ENCODE measurements around the gene GRID2.

DNA sequence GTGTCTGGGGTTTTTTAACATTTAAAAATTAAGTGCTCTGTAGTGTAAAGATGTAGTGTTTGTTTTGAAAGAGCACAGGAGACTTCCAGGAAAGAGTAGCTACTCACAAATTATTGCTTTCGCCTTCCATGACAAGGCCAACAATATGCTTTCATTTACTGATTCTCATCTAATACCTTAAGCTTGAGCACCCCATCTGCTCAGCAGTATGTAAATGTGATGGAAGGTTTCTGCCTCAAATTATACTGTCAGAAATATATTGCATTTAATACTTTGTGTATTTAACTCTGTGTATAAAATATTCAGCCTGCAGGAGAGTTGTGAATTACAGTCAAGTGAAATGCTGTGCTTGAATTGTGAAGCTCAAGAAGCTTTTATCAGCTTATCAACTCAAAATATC, 1228.5 kb downstream of the GRID2 start:
- TF ChIP-seq CTCF (IDR thresholded peaks at IDR 0.05) (no peak), POLR2A (IDR thresholded peaks at IDR 0.05) (no peak)

Measured in breast epithelium (tissue), 3 donors.